Osteocyte (in vitro differentiated cells): ENCODE measurements around the gene BLCAP. TPM values are rescaled to one million over a fixed set of nuclear protein-coding genes. Genes with fewer than 3 reads are reported as not detected.

Source experiments
- DNase-seq: peaks from one replicate; pipeline ENCODE4 v3.0.0; 2021; ENCODE audit warnings: mixed read lengths; ENCODE audit not compliant: unreplicated experiment; ENCODE audit errors: extremely low spot score
- H3K27ac Mint-ChIP-seq: one replicate; pipeline ENCODE4 v1.8.0; 2021; ENCODE audit warnings: mild to moderate bottlenecking, mixed read lengths; ENCODE audit not compliant: unreplicated experiment
- H3K27me3 Mint-ChIP-seq: one replicate; pipeline ENCODE4 v1.8.0; 2021; ENCODE audit warnings: mixed read lengths; ENCODE audit not compliant: unreplicated experiment
- H3K36me3 Mint-ChIP-seq: one replicate; pipeline ENCODE4 v1.8.0; 2021; ENCODE audit warnings: mixed read lengths; ENCODE audit not compliant: unreplicated experiment
- H3K4me1 Mint-ChIP-seq: one replicate; pipeline ENCODE4 v1.8.0; 2021; ENCODE audit warnings: mixed read lengths; ENCODE audit not compliant: unreplicated experiment
- H3K4me3 Mint-ChIP-seq: one replicate; pipeline ENCODE4 v1.8.0; 2021; ENCODE audit warnings: mild to moderate bottlenecking, moderate library complexity, mixed read lengths; ENCODE audit not compliant: unreplicated experiment
- H3K9me3 Mint-ChIP-seq: one replicate; pipeline ENCODE4 v1.8.0; 2021; ENCODE audit warnings: mixed read lengths; ENCODE audit not compliant: unreplicated experiment
- total RNA-seq: library from RNA; stranded (reverse); gene quantifications from 2 replicates; pipeline ENCODE4 v1.2.1, GENCODE V29; 2021
- TF ChIP-seq, protein P1 (sequence below): fragments of 200-600 bp; sonication (generic); IDR thresholded peaks from 2 replicates; pipeline ENCODE4 v1.5.0; 2021; ENCODE audit warnings: antibody characterized with exemption, mild to moderate bottlenecking, moderate library complexity

The BLCAP gene
- total RNA-seq, 1 donor from 2014 or later, result 74.5 TPM

DNA sequence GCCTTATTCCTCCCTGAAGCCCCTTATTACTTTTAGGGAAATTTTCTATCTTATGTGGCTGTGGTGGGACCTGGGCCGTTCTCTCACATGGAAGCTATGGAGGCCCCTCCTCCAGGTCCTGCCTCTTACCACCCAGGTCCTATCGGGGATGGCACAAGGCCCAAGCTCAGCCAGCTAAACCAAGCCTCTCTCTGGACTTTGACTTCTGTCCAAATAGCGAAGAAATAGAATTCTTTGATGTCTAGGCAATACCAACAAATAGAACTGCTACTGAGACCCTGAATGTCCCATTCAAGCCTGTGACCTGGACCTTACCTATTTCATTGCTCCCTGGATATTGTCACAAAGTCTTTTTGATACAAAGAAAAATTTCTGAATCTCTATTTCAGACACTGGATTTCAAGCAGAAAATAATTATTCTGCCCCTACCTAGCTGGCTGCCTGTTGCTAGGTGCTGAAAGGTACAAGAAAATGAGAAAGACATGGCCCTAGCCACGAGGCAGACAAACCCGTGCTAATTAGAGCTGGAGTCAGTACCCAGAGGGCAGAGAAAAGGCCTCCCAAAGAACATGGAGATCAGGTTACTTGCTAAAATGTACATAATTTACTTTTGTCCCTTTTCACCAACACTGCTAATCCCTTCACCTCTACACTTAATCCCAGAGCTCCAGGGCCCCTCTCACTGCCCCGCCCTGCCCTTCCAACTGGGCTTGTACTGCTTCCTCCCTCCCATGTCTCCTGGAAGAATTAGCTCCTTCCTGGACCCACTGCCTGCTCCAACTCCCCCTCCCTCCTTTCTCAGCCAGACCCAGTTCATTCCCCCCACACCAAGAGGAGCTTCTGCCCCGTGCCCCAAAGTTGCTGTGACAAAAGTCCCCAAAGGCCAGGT, 22.2 kb downstream of the BLCAP start:
- Mint-ChIP-seq H3K9me3 (no peaks in the 10 kb centered on the region), H3K27me3 (no peaks in the 10 kb centered on the region), H3K36me3 (peaks cover 4% of the 10 kb centered on the region), H3K27ac (no peak overlapping the region), H3K4me3 (no peak overlapping the region), H3K4me1 (no peaks in the 10 kb centered on the region)
- DNase-seq, result no peak
- TF ChIP-seq, protein P1, sequence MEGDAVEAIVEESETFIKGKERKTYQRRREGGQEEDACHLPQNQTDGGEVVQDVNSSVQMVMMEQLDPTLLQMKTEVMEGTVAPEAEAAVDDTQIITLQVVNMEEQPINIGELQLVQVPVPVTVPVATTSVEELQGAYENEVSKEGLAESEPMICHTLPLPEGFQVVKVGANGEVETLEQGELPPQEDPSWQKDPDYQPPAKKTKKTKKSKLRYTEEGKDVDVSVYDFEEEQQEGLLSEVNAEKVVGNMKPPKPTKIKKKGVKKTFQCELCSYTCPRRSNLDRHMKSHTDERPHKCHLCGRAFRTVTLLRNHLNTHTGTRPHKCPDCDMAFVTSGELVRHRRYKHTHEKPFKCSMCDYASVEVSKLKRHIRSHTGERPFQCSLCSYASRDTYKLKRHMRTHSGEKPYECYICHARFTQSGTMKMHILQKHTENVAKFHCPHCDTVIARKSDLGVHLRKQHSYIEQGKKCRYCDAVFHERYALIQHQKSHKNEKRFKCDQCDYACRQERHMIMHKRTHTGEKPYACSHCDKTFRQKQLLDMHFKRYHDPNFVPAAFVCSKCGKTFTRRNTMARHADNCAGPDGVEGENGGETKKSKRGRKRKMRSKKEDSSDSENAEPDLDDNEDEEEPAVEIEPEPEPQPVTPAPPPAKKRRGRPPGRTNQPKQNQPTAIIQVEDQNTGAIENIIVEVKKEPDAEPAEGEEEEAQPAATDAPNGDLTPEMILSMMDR, result no peak

DNA sequence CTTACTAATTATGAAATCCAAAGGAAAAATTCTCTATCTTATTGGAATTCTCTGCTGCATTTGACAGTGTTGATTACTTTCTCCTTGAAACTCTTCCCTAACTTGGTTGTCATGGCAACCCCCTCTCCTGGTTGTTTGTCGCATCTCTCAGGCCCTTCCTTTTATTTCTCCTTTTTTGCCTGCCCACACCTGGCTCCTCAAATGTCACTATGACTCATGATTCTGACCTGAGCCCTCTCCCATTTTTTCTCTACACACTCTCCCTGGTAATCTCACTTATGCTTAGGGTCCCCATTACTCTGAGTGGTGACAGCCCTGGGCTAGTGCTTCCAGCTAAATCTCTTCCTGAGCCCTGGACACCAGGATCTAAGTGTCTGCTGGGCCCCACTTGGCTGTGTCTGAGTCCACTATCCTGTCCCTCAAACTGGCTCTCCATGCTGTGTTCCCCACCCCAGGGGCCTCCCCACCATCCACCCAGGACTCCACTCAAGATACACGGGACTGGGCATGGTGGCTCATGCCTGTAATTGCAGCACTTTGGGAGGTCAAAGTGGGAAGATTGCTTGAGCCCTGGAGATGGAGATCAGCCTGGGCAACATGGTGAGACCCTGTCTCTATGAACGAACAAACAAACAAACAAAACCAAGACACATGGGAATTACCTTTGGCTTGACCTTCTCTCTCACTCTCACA, 23.1 kb downstream of the BLCAP start:
- DNase-seq, result no peak
- TF ChIP-seq, protein P1, result no peak
- H3K4me1 Mint-ChIP-seq, result no peaks in the 10 kb centered on the region

DNA sequence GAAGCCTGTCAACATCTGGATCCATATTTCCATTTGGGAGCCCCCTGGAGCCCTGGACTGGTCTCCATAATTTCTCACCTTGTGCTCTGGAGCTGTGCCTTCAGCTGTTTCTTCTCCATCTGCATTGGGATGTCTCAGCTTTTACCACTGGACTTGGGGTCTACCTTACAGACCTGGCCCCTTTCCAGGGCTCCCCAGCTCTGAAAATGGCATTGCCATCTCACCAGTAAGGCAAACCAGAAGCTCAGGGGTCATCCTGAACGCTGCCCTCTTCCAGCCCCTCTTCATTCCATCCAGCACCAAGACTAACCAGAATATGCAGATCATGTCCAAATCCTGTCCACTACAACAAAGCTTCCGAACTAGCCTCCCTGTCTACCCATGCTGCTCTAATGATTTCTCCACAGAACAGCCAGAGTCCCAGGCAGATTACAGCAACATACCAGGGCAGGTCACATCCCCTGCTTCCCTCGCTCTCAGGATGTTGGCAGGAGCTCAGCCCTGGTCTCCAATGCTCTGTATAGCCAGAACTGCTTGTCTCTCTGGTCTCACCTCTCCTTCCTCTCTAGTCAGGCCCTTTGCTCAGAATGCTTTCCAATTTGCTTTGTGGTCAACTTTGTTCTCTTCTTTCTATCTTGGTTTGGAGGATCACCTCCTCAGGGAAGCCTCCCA, 24.3 kb downstream of the BLCAP start:
- Mint-ChIP-seq H3K4me3 (no peak overlapping the region), H3K27ac (no peak overlapping the region), H3K4me1 (peaks cover 2% of the 10 kb centered on the region), H3K27me3 (no peaks in the 10 kb centered on the region), H3K36me3 (peaks cover 2% of the 10 kb centered on the region), H3K9me3 (no peaks in the 10 kb centered on the region)
- DNase-seq, result no peak
- TF ChIP-seq, protein P1, result no peak

More for the DNA sequence above, 23.1 kb downstream of the BLCAP start:
- Mint-ChIP-seq H3K36me3 (peaks cover 2% of the 10 kb centered on the region), H3K4me3 (no peak overlapping the region), H3K9me3 (no peaks in the 10 kb centered on the region), H3K27ac (no peak overlapping the region), H3K27me3 (no peaks in the 10 kb centered on the region)

DNA sequence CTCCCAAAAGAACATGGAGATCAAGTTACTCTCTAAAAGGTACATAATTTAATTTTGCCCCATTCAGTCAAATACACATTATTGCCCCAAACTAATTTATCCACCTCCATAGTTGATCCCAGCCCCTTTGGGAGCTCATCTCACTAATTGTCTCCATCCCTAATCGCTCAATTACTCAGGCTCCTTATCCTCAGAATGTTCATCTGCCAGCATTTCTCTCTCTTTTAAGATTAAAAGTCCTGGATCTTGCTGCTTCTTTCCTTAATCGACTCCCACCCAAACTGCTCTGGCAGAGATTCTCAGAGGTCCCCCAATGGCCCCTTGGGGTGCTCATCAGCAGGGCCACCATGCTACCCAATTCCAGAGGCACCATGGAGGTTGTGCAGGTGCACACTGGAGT, 25.0 kb downstream of the BLCAP start:
- DNase-seq, result no peak
- Mint-ChIP-seq H3K27ac (no peak overlapping the region), H3K4me1 (peaks cover 8% of the 10 kb centered on the region), H3K27me3 (no peaks in the 10 kb centered on the region), H3K36me3 (peaks cover 2% of the 10 kb centered on the region), H3K4me3 (no peak overlapping the region), H3K9me3 (no peaks in the 10 kb centered on the region)
- TF ChIP-seq, protein P1, result no peak
